ENCODE results near the gene NUP35.

NUP35 gene

GRCh38 chr2:183207110-183207509 lies 82.9 kb downstream of the NUP35 start:
- no peak for DNase-seq

GRCh38 chr2:183209395-183210028 lies 85.3 kb downstream of the NUP35 start:
- no peak for DNase-seq
